Measurements from ENCODE around the gene SBNO1.

DNA sequence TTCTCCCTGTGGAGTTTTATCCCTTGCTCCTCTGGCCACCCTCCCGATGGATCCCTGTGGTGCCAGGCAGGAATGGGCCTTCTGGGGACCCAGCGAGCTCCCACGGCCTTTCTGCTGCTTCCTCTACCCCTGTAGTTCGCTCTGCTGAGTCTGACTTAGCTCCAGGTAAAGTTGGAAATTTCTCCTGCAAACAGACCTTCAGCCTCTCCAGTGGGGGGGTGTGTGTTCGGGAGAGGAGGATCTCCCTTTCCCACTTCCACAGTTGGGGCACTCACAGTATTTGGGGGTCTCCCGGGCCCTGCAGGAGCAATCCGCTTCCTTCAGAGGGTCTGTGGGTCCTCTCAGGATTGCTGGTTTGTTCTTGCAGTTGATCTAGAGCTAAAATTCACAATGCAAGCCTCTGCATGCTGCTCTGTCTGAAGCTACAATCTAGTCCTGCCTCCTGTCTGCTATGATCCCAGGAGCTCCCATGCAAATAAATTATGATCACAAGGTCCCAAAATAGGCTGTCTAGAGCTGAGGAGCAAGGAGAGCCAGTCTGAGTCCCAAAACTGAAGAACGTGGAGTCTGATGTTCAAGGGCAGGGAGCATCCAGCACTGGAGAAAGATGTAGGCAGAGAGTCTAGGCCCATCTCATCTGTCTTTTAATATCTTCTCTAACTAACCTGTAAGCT lies 113.1 kb downstream of the SBNO1 start:
- TF ChIP-seq, protein P1, sequence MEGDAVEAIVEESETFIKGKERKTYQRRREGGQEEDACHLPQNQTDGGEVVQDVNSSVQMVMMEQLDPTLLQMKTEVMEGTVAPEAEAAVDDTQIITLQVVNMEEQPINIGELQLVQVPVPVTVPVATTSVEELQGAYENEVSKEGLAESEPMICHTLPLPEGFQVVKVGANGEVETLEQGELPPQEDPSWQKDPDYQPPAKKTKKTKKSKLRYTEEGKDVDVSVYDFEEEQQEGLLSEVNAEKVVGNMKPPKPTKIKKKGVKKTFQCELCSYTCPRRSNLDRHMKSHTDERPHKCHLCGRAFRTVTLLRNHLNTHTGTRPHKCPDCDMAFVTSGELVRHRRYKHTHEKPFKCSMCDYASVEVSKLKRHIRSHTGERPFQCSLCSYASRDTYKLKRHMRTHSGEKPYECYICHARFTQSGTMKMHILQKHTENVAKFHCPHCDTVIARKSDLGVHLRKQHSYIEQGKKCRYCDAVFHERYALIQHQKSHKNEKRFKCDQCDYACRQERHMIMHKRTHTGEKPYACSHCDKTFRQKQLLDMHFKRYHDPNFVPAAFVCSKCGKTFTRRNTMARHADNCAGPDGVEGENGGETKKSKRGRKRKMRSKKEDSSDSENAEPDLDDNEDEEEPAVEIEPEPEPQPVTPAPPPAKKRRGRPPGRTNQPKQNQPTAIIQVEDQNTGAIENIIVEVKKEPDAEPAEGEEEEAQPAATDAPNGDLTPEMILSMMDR (IDR thresholded peaks at IDR 0.05; ENCODE audit: low read length): no peak
- no peak for TF ChIP-seq EZH2 (IDR thresholded peaks at IDR 0.05; ENCODE audit: borderline replicate concordance, low read length)

All from OCI-LY1 (cell line).